HEK293 (cell line): Measurements from ENCODE around the gene SLAMF8.

Experiments used
- CTCF ChIA-PET: fragments of 350-600 bp; formaldehyde crosslinking; extraction: SDS; loops from one replicate; lab custom pipeline; 2021; ENCODE audit warnings: antibody characterized with exemption; lab: Yijun Ruan, JAX
- POLR2A ChIA-PET: fragments of 300-600 bp; formaldehyde crosslinking; extraction: SDS; loops from one replicate; lab custom pipeline; 2020; ENCODE audit warnings: antibody characterized with exemption, inconsistent platforms; lab: Yijun Ruan, JAX
- H3K27ac ChIP-seq: fragments of 200-500 bp; sonication (Bioruptor generic); 2 replicates; pipeline ENCODE4 v1.5.1; 2014; ENCODE audit warnings: low read depth, low read length, control low read depth, inconsistent platforms; ENCODE audit errors: extremely low read depth
- H3K36me3 ChIP-seq, 2 experiments: fragments of 200-500 bp in 1 of 2; sonication (Bioruptor generic) in 1 of 2; 1 replicate in 1 of 2; 2 replicates in 1 of 2; pipeline ENCODE4 v1.5.1; 2014 to 2017; ENCODE audit warnings: inconsistent platforms in 2 of 2, low read length in 2 of 2; ENCODE audit not compliant: control insufficient read depth in 2 of 2, insufficient read depth in 1 of 2
- H3K4me1 ChIP-seq: fragments of 200-500 bp; sonication (Bioruptor generic); 2 replicates; pipeline ENCODE4 v1.5.1; 2014; ENCODE audit warnings: mild to moderate bottlenecking, low read length, inconsistent platforms; ENCODE audit not compliant: control insufficient read depth, insufficient read depth
- H3K4me3 ChIP-seq: 2 replicates; pipeline ENCODE4 v1.5.1; 2011; ENCODE audit warnings: low read depth, mild to moderate bottlenecking, control low read depth, low read length, moderate library complexity
- H3K9me3 ChIP-seq: fragments of 200-500 bp; sonication (Bioruptor generic); 2 replicates; pipeline ENCODE4 v1.5.1; 2014; ENCODE audit warnings: low read depth, low read length, inconsistent platforms; ENCODE audit not compliant: control insufficient read depth, insufficient read depth
- BCL11B ChIP-seq: fragments of 450-650 bp; formaldehyde crosslinking; IDR thresholded peaks from 2 replicates; pipeline ENCODE4 v1.5.1; 2016; ENCODE audit warnings: low read depth, missing biosample characterization, missing genetic modification characterization
- ZFP37 ChIP-seq: fragments of 450-650 bp; formaldehyde crosslinking; IDR thresholded peaks from 2 replicates; pipeline ENCODE4 v1.5.1; 2016; ENCODE audit warnings: missing biosample characterization, missing genetic modification characterization
- ZNF155 ChIP-seq: fragments of 450-650 bp; formaldehyde crosslinking; IDR thresholded peaks from 2 replicates; pipeline ENCODE4 v1.5.1; 2016; ENCODE audit warnings: missing biosample characterization, missing genetic modification characterization
- ZNF174 ChIP-seq: fragments of 450-650 bp; formaldehyde crosslinking; IDR thresholded peaks from 2 replicates; pipeline ENCODE4 v1.5.0; 2017; ENCODE audit warnings: missing biosample characterization, mild to moderate bottlenecking, missing genetic modification characterization
- ZNF175 ChIP-seq: fragments of 450-650 bp; formaldehyde crosslinking; IDR thresholded peaks from 2 replicates; pipeline ENCODE4 v1.5.1; 2016; ENCODE audit warnings: missing biosample characterization, missing genetic modification characterization
- ZNF184 ChIP-seq: fragments of 450-650 bp; IDR thresholded peaks from 2 replicates; pipeline ENCODE4 v1.5.1; 2018; ENCODE audit warnings: missing biosample characterization, mild to moderate bottlenecking, missing genetic modification characterization
- ZNF214 ChIP-seq: fragments of 450-650 bp; formaldehyde crosslinking; IDR thresholded peaks from 2 replicates; pipeline ENCODE4 v1.5.1; 2017; ENCODE audit warnings: missing biosample characterization, mild to moderate bottlenecking, missing genetic modification characterization, borderline replicate concordance
- ZNF335 ChIP-seq: fragments of 450-650 bp; formaldehyde crosslinking; conservative IDR thresholded peaks from 2 replicates; pipeline ENCODE4 v1.5.1; 2016; ENCODE audit warnings: missing biosample characterization, missing genetic modification characterization
- ZNF398 ChIP-seq: fragments of 450-650 bp; formaldehyde crosslinking; IDR thresholded peaks from 2 replicates; pipeline ENCODE4 v1.5.1; 2017; ENCODE audit warnings: missing biosample characterization, missing genetic modification characterization
- ZNF433 ChIP-seq: fragments of 450-650 bp; formaldehyde crosslinking; IDR thresholded peaks from 2 replicates; pipeline ENCODE4 v1.5.1; 2016; ENCODE audit warnings: missing biosample characterization, missing genetic modification characterization, low read depth
- ZNF473 ChIP-seq: fragments of 450-650 bp; formaldehyde crosslinking; IDR thresholded peaks from 2 replicates; pipeline ENCODE4 v1.5.1; 2017; ENCODE audit warnings: missing biosample characterization, missing genetic modification characterization
- ZNF501 ChIP-seq: fragments of 450-650 bp; formaldehyde crosslinking; IDR thresholded peaks from 2 replicates; pipeline ENCODE4 v1.5.1; 2016; ENCODE audit warnings: missing biosample characterization, missing genetic modification characterization
- ZNF514 ChIP-seq: fragments of 450-650 bp; formaldehyde crosslinking; IDR thresholded peaks from 2 replicates; pipeline ENCODE4 v1.5.1; 2016; ENCODE audit warnings: missing biosample characterization, missing genetic modification characterization
- ZNF529 ChIP-seq: fragments of 450-650 bp; formaldehyde crosslinking; IDR thresholded peaks from 2 replicates; pipeline ENCODE4 v1.5.1; 2017; ENCODE audit warnings: missing genetic modification characterization, missing biosample characterization; ENCODE audit not compliant: insufficient replicate concordance
- ZNF626 ChIP-seq: fragments of 450-650 bp; sonication (Bioruptor Pico); formaldehyde crosslinking; IDR thresholded peaks from 2 replicates; pipeline ENCODE4 v1.5.1; 2018; ENCODE audit warnings: missing biosample characterization, missing genetic modification characterization, inconsistent platforms
- ZNF639 ChIP-seq: fragments of 450-650 bp; formaldehyde crosslinking; IDR thresholded peaks from 2 replicates; pipeline ENCODE4 v1.5.1; 2016; ENCODE audit warnings: missing biosample characterization, missing genetic modification characterization
- ZNF654 ChIP-seq: fragments of 450-650 bp; formaldehyde crosslinking; IDR thresholded peaks from 2 replicates; pipeline ENCODE4 v1.5.1; 2016; ENCODE audit warnings: low read depth, missing biosample characterization, missing genetic modification characterization
- ZNF660 ChIP-seq: fragments of 450-650 bp; IDR thresholded peaks from 2 replicates; pipeline ENCODE4 v1.5.1; 2018; ENCODE audit warnings: missing biosample characterization, mild to moderate bottlenecking, missing genetic modification characterization
- ZNF664 ChIP-seq: fragments of 450-650 bp; formaldehyde crosslinking; IDR thresholded peaks from 2 replicates; pipeline ENCODE4 v1.5.1; 2016; ENCODE audit warnings: missing biosample characterization, missing genetic modification characterization
- TF ChIP-seq, protein P1 (sequence below): fragments of 450-650 bp; formaldehyde crosslinking; IDR thresholded peaks from 2 replicates; pipeline ENCODE4 v1.5.1; 2016; ENCODE audit warnings: missing biosample characterization, missing genetic modification characterization
- TF ChIP-seq, protein P2 (sequence below): IDR thresholded peaks from 2 replicates; pipeline ENCODE4 v1.6.1; 2011; ENCODE audit warnings: mild to moderate bottlenecking, low read depth, low read length, borderline replicate concordance
- TF ChIP-seq, protein P3 (sequence below): fragments of 450-650 bp; formaldehyde crosslinking; IDR thresholded peaks from 2 replicates; pipeline ENCODE4 v1.5.1; 2016; ENCODE audit warnings: missing biosample characterization, missing genetic modification characterization

SLAMF8 gene

GRCh38 chr1:159827102-159827490 lies 423 bp downstream of the SLAMF8 start:
- no peaks in the 10 kb centered on the region for H3K4me1 ChIP-seq
- ChIA-PET CTCF (interaction anchor here (1.0 kb wide), 1 partner anchor 28 kb away, joined by 4 read pairs; no protein-coding TSS in a partner anchor), POLR2A (no interaction called here)
- H3K9me3 ChIP-seq = no peaks in the 10 kb centered on the region
- no peaks in the 10 kb centered on the region for H3K36me3 ChIP-seq
- H3K4me3 ChIP-seq = no peak overlapping the region
- no peak overlapping the region for H3K27ac ChIP-seq
- TF ChIP-seq ZNF214 (tag by site-specific recombination) (no peak), ZNF639 (tag by site-specific recombination) (no peak), ZNF433 (no peak), ZNF654 (tag by site-specific recombination) (no peak), ZNF660 (no peak), ZNF335 (no peak), ZNF514 (tag by site-specific recombination) (no peak), BCL11B (tag by site-specific recombination) (no peak), ZNF175 (tag by site-specific recombination) (no peak), ZFP37 (tag by site-specific recombination) (no peak), ZNF473 (no peak)
- TF ChIP-seq, protein P1, sequence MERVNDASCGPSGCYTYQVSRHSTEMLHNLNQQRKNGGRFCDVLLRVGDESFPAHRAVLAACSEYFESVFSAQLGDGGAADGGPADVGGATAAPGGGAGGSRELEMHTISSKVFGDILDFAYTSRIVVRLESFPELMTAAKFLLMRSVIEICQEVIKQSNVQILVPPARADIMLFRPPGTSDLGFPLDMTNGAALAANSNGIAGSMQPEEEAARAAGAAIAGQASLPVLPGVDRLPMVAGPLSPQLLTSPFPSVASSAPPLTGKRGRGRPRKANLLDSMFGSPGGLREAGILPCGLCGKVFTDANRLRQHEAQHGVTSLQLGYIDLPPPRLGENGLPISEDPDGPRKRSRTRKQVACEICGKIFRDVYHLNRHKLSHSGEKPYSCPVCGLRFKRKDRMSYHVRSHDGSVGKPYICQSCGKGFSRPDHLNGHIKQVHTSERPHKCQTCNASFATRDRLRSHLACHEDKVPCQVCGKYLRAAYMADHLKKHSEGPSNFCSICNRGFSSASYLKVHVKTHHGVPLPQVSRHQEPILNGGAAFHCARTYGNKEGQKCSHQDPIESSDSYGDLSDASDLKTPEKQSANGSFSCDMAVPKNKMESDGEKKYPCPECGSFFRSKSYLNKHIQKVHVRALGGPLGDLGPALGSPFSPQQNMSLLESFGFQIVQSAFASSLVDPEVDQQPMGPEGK (tag by site-specific recombination) = no peak

- H3K9me3 ChIP-seq = no peaks in the 10 kb centered on the region
- no peak overlapping the region for H3K27ac ChIP-seq
- CTCF ChIA-PET = interaction anchor here (1.0 to 4.1 kb wide), 2 partner anchors 28 to 29 kb away, joined by 4 to 24 read pairs; no protein-coding TSS in a partner anchor
- H3K4me1 ChIP-seq = no peaks in the 10 kb centered on the region
- POLR2A ChIA-PET = no interaction called here
- no peaks in the 10 kb centered on the region for H3K36me3 ChIP-seq
- H3K4me3 ChIP-seq = no peak overlapping the region
- TF ChIP-seq, protein P1 (tag by site-specific recombination) = no peak
- TF ChIP-seq ZNF184 (tag by site-specific recombination) (no peak), ZNF529 (tag by site-specific recombination) (no peak), ZNF664 (no peak)
Measured at GRCh38 chr1:159827549-159827948, 876 bp downstream of the SLAMF8 start.

GRCh38 chr1:159828176-159828575 lies 1.5 kb downstream of the SLAMF8 start:
- no peaks in the 10 kb centered on the region for H3K4me1 ChIP-seq
- ChIA-PET POLR2A (no interaction called here), CTCF (interaction anchor here (4.1 kb wide), 1 partner anchor 30 kb away, joined by 24 read pairs; no protein-coding TSS in a partner anchor)
- no peaks in the 10 kb centered on the region for H3K36me3 ChIP-seq
- H3K9me3 ChIP-seq = no peaks in the 10 kb centered on the region
- no peak overlapping the region for H3K27ac ChIP-seq
- no peak overlapping the region for H3K4me3 ChIP-seq
- TF ChIP-seq, protein P2, sequence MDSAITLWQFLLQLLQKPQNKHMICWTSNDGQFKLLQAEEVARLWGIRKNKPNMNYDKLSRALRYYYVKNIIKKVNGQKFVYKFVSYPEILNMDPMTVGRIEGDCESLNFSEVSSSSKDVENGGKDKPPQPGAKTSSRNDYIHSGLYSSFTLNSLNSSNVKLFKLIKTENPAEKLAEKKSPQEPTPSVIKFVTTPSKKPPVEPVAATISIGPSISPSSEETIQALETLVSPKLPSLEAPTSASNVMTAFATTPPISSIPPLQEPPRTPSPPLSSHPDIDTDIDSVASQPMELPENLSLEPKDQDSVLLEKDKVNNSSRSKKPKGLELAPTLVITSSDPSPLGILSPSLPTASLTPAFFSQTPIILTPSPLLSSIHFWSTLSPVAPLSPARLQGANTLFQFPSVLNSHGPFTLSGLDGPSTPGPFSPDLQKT = no peak
- TF ChIP-seq ZNF501 (tag by site-specific recombination) = no peak
- TF ChIP-seq, protein P3, sequence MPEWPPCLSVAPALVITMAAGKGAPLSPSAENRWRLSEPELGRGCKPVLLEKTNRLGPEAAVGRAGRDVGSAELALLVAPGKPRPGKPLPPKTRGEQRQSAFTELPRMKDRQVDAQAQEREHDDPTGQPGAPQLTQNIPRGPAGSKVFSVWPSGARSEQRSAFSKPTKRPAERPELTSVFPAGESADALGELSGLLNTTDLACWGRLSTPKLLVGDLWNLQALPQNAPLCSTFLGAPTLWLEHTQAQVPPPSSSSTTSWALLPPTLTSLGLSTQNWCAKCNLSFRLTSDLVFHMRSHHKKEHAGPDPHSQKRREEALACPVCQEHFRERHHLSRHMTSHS (tag by site-specific recombination) = no peak
- TF ChIP-seq ZNF626 (tag by site-specific recombination) = no peak
- TF ChIP-seq ZNF174 = no peak
- TF ChIP-seq ZNF155 (tag by site-specific recombination) = no peak
- TF ChIP-seq ZNF398 (tag by site-specific recombination) = no peak
